Uterus (tissue), 2 donors: ENCODE data around the gene MFSD8.

ENCODE experiments used
- POLR2A ChIP-seq, 2 donors: fragments of 450-650 bp; IDR thresholded peaks; one replicate each; pipeline ENCODE4 v1.6.1; 2016; ENCODE audit warnings: antibody characterized with exemption in 2 of 2, mild to moderate bottlenecking in 1 of 2, moderate library complexity in 1 of 2
- TF ChIP-seq, protein P1 (sequence below), 4 experiments: fragments of 200-600 bp in 2 of 4; fragments of 450-650 bp in 2 of 4; sonication (generic) in 2 of 4; IDR thresholded peaks; one replicate each; pipeline ENCODE4 v1.5.1; 2016 to 2019; ENCODE audit warnings: antibody characterized with exemption in 4 of 4, mild to moderate bottlenecking in 2 of 4, moderate library complexity in 1 of 4

- TF ChIP-seq, protein P1, sequence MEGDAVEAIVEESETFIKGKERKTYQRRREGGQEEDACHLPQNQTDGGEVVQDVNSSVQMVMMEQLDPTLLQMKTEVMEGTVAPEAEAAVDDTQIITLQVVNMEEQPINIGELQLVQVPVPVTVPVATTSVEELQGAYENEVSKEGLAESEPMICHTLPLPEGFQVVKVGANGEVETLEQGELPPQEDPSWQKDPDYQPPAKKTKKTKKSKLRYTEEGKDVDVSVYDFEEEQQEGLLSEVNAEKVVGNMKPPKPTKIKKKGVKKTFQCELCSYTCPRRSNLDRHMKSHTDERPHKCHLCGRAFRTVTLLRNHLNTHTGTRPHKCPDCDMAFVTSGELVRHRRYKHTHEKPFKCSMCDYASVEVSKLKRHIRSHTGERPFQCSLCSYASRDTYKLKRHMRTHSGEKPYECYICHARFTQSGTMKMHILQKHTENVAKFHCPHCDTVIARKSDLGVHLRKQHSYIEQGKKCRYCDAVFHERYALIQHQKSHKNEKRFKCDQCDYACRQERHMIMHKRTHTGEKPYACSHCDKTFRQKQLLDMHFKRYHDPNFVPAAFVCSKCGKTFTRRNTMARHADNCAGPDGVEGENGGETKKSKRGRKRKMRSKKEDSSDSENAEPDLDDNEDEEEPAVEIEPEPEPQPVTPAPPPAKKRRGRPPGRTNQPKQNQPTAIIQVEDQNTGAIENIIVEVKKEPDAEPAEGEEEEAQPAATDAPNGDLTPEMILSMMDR (IDR thresholded peaks at IDR 0.05): no peak
- no peak for TF ChIP-seq POLR2A (IDR thresholded peaks at IDR 0.05)
Measured at GRCh38 chr4:127975121-127975770, 10.3 kb upstream of the MFSD8 start.
